HG03159 (cell line): ENCODE data around the gene SSC5D.

ENCODE experiments used
- ATAC-seq: cut with Tn5 transposase; IDR thresholded peaks from one replicate; pipeline ENCODE4 v1.9.1; 2021; ENCODE audit warnings: mild to moderate bottlenecking, moderate library complexity; ENCODE audit not compliant: unreplicated experiment

SSC5D gene

DNA sequence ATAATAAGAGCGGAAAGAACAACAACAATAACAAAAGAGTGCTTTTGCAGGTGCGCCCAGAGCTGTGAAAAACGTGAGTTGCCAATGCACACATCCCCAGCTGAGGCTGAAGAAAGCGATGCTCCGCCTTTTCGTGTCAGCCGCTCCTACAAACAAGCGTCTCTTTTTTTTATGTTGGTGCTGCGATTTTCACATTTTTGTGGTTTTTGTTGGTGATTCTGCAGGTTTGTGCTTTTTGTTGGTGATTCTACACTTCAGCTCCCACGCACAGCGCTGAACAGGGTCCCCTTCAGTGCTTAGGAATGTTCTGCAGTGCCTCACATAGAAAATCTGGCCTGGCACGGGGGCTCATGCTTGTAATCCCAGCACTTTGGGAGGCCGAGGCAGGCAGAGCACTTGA lies 64.4 kb downstream of the SSC5D start:
- no peak for ATAC-seq

DNA sequence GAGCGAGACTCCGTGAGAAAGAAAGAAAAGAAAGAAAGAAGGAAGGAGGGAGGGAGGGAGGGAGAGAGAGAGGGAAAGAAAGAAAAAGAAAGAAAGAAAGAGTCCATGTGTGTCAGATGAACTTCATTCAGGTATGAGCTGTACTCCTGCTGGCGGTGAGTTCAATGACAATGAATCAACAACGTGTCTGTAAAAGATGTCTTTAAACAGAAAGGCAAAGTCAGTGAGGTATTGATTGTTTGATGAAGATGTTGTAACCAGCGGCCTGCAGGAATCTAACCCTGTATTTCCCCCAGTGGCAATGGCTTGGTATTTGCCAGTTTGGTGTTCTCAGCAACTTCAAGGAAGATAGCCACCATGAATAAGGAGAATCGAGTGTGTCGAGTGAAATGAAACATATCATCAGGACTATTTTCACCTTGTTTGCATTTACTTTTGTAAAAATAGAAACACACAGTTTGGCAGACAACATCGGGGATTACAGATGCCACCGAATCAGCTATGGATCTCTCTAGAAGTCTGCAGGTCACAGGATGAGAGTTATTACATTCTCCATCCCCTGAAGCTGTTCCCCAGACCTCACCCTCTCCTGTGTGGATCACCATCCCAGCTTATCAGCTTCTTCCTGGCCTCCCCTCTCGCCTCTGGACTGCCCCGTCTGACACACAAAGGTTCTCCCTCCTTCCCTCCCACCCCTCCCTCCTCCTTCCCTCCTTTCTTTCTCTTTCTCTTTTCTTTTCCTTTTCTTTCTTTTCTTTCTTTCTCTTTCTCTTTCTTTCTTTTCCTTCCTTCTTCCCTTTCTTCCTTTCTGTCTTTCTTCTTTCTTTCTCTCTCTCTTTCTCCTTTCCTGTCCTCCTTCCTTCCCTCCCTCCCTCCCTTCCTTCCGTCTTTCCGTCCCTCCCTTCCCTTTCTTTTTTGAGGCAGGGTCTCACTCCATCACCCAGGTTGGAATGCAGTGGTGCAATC lies 65.3 kb downstream of the SSC5D start:
- no peak for ATAC-seq

DNA sequence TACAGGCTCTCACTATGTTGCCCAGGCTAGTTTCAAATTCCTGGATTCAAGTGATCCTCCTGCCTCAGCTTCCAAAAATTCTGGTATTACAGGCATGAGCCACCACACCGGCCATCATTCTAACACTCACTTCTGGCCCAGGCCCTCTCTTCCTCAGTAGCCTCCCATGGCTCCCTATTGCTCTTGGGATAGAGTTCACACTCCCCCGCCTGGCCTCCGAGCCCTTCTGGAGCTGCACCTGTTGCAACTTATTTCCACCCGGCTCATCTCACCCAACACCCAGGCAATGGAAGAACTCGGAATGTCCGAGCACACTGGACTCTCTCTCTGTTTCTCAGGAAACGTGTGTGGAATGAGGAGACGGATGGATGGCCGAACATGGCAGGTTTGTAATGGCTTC lies 66.1 kb downstream of the SSC5D start:
- no peak for ATAC-seq

DNA sequence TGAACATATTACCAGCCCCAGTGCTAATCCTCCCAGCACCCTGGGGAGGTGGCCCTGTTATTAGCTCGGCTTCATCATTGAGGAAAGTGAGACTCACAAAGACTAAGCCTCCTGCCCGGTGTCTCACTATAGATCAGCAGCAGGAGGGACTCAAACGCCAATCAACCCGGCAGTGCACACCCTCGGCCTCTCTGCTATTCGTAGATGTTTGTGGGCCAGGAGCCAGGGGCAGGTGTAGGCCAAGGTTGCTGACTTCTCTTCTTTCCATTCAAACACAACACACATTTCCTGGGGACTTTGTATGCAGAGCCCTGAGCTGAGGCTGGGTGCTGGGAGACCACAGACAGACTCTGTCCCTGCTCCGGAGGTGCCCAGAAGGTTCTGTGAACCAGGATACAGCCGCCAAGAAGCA lies 66.5 kb downstream of the SSC5D start:
- no peak for ATAC-seq

DNA sequence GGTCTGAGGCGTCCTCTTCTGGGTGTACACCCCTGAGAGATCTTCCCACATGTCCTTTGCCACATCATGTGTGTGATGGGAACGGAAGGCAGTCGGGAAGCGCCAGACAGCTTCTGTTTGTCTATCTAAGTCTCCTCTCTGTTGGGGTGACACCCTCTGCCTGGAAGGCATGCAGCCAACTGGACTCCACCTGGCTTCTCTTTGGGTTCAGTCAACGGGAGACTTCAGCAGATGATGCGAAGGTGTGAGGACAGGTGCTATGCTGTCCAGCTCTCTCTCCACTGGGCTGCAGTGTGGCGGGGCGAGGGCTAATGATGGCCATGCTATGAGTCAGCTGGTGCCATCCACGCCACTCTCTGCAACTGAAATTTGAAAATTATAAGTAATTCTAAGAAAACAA lies 71.4 kb downstream of the SSC5D start:
- no peak for ATAC-seq

DNA sequence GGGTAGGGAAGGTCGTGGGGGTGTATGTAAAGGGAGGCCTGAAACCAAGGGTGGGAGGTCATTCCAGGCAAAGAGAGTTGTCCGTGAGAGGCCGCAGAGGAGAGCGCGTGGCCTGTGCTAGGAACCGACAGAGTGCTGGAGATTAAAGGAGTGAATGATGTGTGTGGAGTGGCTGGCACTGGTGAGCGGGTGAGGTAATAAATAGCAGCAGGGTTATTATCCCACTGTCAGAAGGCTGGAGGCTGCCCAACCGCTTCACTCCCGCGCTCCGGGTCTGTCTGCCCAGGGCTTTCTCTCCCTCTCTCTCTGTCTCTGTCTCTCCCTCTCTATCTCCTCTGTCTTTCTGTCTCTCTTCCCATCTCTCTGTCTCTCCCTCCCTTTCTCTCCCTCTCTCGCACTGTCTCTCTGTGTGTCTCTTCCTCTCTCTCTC lies 75.0 kb downstream of the SSC5D start:
- ATAC-seq, result no peak

DNA sequence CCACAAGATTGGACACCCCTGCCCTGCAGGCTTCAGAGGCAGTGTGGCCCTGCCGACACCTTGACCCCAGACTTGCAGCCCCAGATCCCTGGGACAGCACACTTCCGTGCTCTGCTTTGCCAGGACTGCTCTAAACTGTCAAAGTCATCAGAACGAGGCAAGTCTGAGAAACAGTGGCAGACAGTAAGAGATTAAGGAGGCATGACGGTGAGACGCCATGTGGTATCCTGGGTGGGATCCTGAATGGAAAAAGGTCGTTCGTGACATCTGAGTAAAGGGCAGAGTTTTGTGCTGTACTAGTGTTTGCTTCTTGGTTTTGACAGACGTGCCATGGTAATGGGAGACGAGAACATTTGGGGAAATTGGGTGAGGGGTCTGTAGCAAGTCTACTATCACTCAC lies 78.6 kb downstream of the SSC5D start:
- no peak for ATAC-seq

DNA sequence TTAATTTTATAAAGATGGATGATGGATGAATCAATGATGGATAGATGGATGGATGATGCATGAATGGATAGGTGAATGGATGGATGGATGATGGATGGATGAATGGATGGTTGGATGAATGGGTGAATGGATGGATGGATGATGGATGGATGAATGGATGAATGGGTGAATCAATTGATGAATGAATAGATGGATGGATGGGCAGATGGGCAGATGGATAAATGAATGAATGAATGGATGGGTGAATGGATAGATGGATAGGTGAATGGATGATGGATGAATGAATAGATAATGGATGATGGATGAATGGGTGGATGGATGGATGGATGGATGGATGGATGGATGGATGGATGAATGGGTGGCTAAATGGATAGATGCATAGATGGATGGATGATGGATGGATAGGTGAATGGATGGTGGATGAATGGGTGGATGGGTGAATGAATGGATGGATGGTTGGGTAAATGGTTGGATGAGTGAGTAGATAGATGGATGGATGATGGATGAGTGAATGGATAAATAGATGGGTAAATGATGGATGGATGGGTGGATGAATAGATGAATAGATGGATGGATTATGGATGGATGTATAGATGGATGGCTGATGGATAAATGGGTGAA lies 79.6 kb downstream of the SSC5D start:
- no peak for ATAC-seq
